GM12878 (cell line): Measurements from ENCODE around the gene TSHZ2. TPM values are rescaled to one million over a fixed set of nuclear protein-coding genes. Genes with fewer than 3 reads are reported as not detected.

ENCODE experiments used
- ATAC-seq: fragments of 200-7000 bp; cut with Tn5 transposase; 3 replicates; pipeline ENCODE4 v1.9.1; 2020; ENCODE audit warnings: mild to moderate bottlenecking, moderate library complexity
- BruUV-seq: library from RNA; stranded (reverse); fragments of 400-500 nt; replicated peaks from 2 replicates; lab custom pipeline; 2021; lab: Mats Ljungman, UMichigan
- CTCF ChIA-PET: fragments of 300-600 bp; sonication (Branson Sonifier 250); formaldehyde crosslinking; extraction: SDS; loops from one replicate; lab custom pipeline; 2021; ENCODE audit warnings: inconsistent platforms; lab: Yijun Ruan, JAX
- POLR2A ChIA-PET: fragments of 350-600 bp; formaldehyde crosslinking; extraction: SDS; loops from one replicate; lab custom pipeline; 2021; ENCODE audit warnings: inconsistent platforms; lab: Charles Lee
- RAD21 ChIA-PET: fragments of 300-600 bp; sonication (Branson Sonifier 250); formaldehyde crosslinking; loops from one replicate; lab custom pipeline; 2023; ENCODE audit warnings: antibody characterized with exemption; ENCODE audit not compliant: unreplicated experiment; lab: Charles Lee
- SMC1A ChIA-PET: fragments of 300-600 bp; sonication (Branson Sonifier 250); formaldehyde crosslinking; loops from one replicate; lab custom pipeline; 2023; ENCODE audit not compliant: unreplicated experiment, uncharacterized antibody; lab: Charles Lee
- DNase-seq: peaks from one replicate; pipeline ENCODE4 v3.0.0-alpha.2; 2011; ENCODE audit warnings: low read depth, low spot score
- FAIRE-seq: peaks from 3 replicates; lab custom pipeline; 2011; peaks lifted over from hg19 to GRCh38; lab: Jason Lieb, UNC
- H2AFZ ChIP-seq: 2 replicates; pipeline ENCODE4 v1.6.0; 2011; ENCODE audit warnings: low read depth, low read length, control low read depth; ENCODE audit not compliant: control insufficient read depth
- H3K27ac ChIP-seq: 2 replicates; pipeline ENCODE4 v1.5.1; 2011; ENCODE audit warnings: control low read depth; ENCODE audit not compliant: control insufficient read depth, insufficient read depth
- H3K27me3 ChIP-seq, 2 experiments: replicated peaks in 1 of 2; 2 replicates each; pipeline versions ENCODE4 v1.6.0 to v1.6.1; 2011; ENCODE audit warnings: low read length in 1 of 2; ENCODE audit not compliant: control insufficient read depth in 2 of 2, insufficient read depth in 2 of 2
- H3K36me3 ChIP-seq, 2 experiments: 2 replicates each; pipeline ENCODE4 v1.5.1; 2011; ENCODE audit warnings: low read length in 1 of 2; ENCODE audit not compliant: control insufficient read depth in 2 of 2, insufficient read depth in 2 of 2
- H3K4me1 ChIP-seq: 2 replicates; pipeline ENCODE4 v1.6.1; 2011; ENCODE audit warnings: mild to moderate bottlenecking, low read length, moderate library complexity, mixed read lengths; ENCODE audit not compliant: control insufficient read depth, insufficient read depth
- H3K4me2 ChIP-seq: 2 replicates; pipeline ENCODE4 v1.6.0; 2011; ENCODE audit warnings: control low read depth; ENCODE audit not compliant: control insufficient read depth, insufficient read depth
- H3K4me3 ChIP-seq: fragments of 200-600 bp; sonication (generic); 2 replicates; pipeline ENCODE4 v1.5.1; 2016
- H3K79me2 ChIP-seq: 2 replicates; pipeline ENCODE4 v1.6.0; 2011; ENCODE audit warnings: low read length; ENCODE audit not compliant: control insufficient read depth, insufficient read depth
- H3K9ac ChIP-seq: 2 replicates; pipeline ENCODE4 v1.8.0; 2011; ENCODE audit warnings: low read length, control low read depth, mixed read lengths; ENCODE audit not compliant: control insufficient read depth, insufficient read depth
- H3K9me3 ChIP-seq: replicated peaks from 3 replicates; pipeline ENCODE4 v1.5.1; 2011; ENCODE audit warnings: mild to moderate bottlenecking, low read length; ENCODE audit not compliant: control insufficient read depth, insufficient read depth
- H4K20me1 ChIP-seq: 2 replicates; pipeline ENCODE4 v1.6.0; 2011; ENCODE audit not compliant: control insufficient read depth, insufficient read depth
- ATF3 ChIP-seq: IDR thresholded peaks from 2 replicates; pipeline ENCODE4 v1.6.1; 2011; ENCODE audit warnings: low read depth, mild to moderate bottlenecking, low read length, moderate library complexity, borderline replicate concordance; ENCODE audit errors: extremely low read depth
- BRCA1 ChIP-seq: IDR thresholded peaks from 2 replicates; pipeline ENCODE4 v1.6.1; 2011; ENCODE audit warnings: low read depth, low read length, improper control_type of control experiment
- CEBPZ ChIP-seq: fragments of 150-350 bp; IDR thresholded peaks from 2 replicates; pipeline ENCODE4 v1.6.1; 2016; ENCODE audit warnings: low read depth, low read length
- CHD2 ChIP-seq: IDR thresholded peaks from 2 replicates; pipeline ENCODE4 v1.6.1; 2011; ENCODE audit warnings: low read depth, low read length, improper control_type of control experiment, borderline replicate concordance
- FOS ChIP-seq: IDR thresholded peaks from 3 replicates; pipeline ENCODE4 v1.6.1; 2011; ENCODE audit warnings: borderline replicate concordance; ENCODE audit not compliant: insufficient read length; ENCODE audit errors: extremely low read depth
- HDAC2 ChIP-seq: fragments of 200-600 bp; sonication (generic); IDR thresholded peaks from 2 replicates; pipeline ENCODE4 v1.6.1; 2017
- LARP7 ChIP-seq: fragments of 450-650 bp; IDR thresholded peaks from 2 replicates; pipeline ENCODE4 v1.6.1; 2017; ENCODE audit warnings: mild to moderate bottlenecking
- MTA3 ChIP-seq: IDR thresholded peaks from 2 replicates; pipeline ENCODE4 v1.6.1; 2012; ENCODE audit warnings: low read length, inconsistent platforms, borderline replicate concordance
- MYB ChIP-seq: fragments of 150-350 bp; IDR thresholded peaks from 2 replicates; pipeline ENCODE4 v1.6.1; 2014; ENCODE audit warnings: mild to moderate bottlenecking, low read depth, low read length, borderline replicate concordance
- RB1 ChIP-seq: fragments of 450-650 bp; formaldehyde crosslinking; IDR thresholded peaks from 2 replicates; pipeline ENCODE4 v1.6.1; 2017; ENCODE audit warnings: mild to moderate bottlenecking, borderline replicate concordance
- SPI1 ChIP-seq: IDR thresholded peaks from 2 replicates; pipeline ENCODE4 v1.6.1; 2011; ENCODE audit warnings: low read depth, mild to moderate bottlenecking, low read length, moderate library complexity, borderline replicate concordance; ENCODE audit not compliant: insufficient read depth
- SREBF1 ChIP-seq: IDR thresholded peaks from 2 replicates; pipeline ENCODE4 v1.6.1; 2012; ENCODE audit warnings: mild to moderate bottlenecking, low read length
- USF1 ChIP-seq: IDR thresholded peaks from 2 replicates; pipeline ENCODE4 v1.6.1; 2011; ENCODE audit warnings: borderline replicate concordance, low read depth, mild to moderate bottlenecking, moderate library complexity, mixed read lengths, low read length; ENCODE audit not compliant: insufficient read depth; ENCODE audit errors: extremely low read length
- WGBS: methylation state at CpG from one replicate; pipeline ENCODE4 v1.1.6; 2016; ENCODE audit warnings: low lambda C conversion rate; ENCODE audit not compliant: insufficient replicate concordance, insufficient coverage; ENCODE audit errors: missing lambda C conversion rate; 5-methylcytosine and 5-hydroxymethylcytosine counted together
- in situ Hi-C: fragments of 300-500 bp; cut with MboI; formaldehyde crosslinking; loops from 9 replicates; pipeline ENCODE4 v1.14.3; 2018; ENCODE audit warnings: mixed read lengths
- intact Hi-C: fragments of 100-400 bp; cut with micrococcal nuclease; formaldehyde crosslinking; loops from one replicate; pipeline ENCODE4 v1.14.2; 2022; ENCODE audit not compliant: unreplicated experiment
- polyA plus RNA-seq, 11 experiments: library from polyadenylated mRNA; depleted of rRNA in 4 of 11; unstranded in 6 of 11; stranded (reverse) in 5 of 11; fragments of >200 nt; fragmentation: Nextera tagmentation in 4 of 11; fragmentation: Illumina TruSeq in 1 of 11; extraction: Ambion mirVana in 4 of 11; extraction: Trizol in 1 of 11; gene quantifications; 1 replicate in 1 of 11; 2 replicates in 10 of 11; pipeline versions ENCODE4 v1.2.1 to v1.2.3, GENCODE V29; 2011 to 2016; ENCODE audit warnings: inconsistent platforms in 2 of 11, missing spikeins in 2 of 11, low read depth in 1 of 11
- total RNA-seq, 4 experiments: library from RNA; depleted of rRNA in 3 of 4; stranded (reverse); fragments of >200 nt in 3 of 4; fragmentation: Illumina TruSeq in 1 of 4; extraction: Trizol in 1 of 4; gene quantifications; 2 replicates each; pipeline versions ENCODE4 v1.2.1 to v1.2.3, GENCODE V29; 2013 to 2021
- TF ChIP-seq, protein P1 (sequence below): fragments of 450-650 bp; IDR thresholded peaks from 2 replicates; pipeline ENCODE4 v1.6.1; 2016; ENCODE audit warnings: mild to moderate bottlenecking
- TF ChIP-seq, protein P2 (sequence below): IDR thresholded peaks from 2 replicates; pipeline ENCODE4 v1.6.1; 2012; ENCODE audit warnings: low read length, inconsistent platforms

Gene TSHZ2
- total and polyA plus RNA-seq, 10 of the 15 experiments (the other 5 are each of a cell fraction or from before 2014, with no cell fraction given): 0.01 to 0.86 (median 0.13) TPM; not detected in 2

GRCh38 chr20:53270792-53271375 lies 298.7 kb downstream of the TSHZ2 start:
- no peaks in the 10 kb centered on the region for H4K20me1 ChIP-seq
- H3K27me3 ChIP-seq: no peaks in the 10 kb centered on the region; a peak in 1 of 4 replicates
- ChIA-PET RAD21 (no interaction called here), SMC1A (interaction anchor here (1.2 kb wide), 1 partner anchor 9 kb away, joined by 5 read pairs; no protein-coding TSS in a partner anchor), CTCF (interaction anchor here (0.5 kb wide), 1 partner anchor 120 kb away, joined by 3 read pairs; no protein-coding TSS in a partner anchor), POLR2A (no interaction called here)
- no peak overlapping the region for H3K4me2 ChIP-seq
- no TSS peak for BruUV-seq
- H2AFZ ChIP-seq: no peak overlapping the region
- no peak overlapping the region for H3K4me3 ChIP-seq
- no peaks in the 10 kb centered on the region for H3K79me2 ChIP-seq
- H3K36me3 ChIP-seq: no peaks in the 10 kb centered on the region
- in situ Hi-C loops: no loop called here
- no peak overlapping the region for H3K9ac ChIP-seq
- no peak for ATAC-seq
- 55% methylated on average over 5 of the region's 5 CpGs for WGBS
- FAIRE-seq: no peak
- H3K27ac ChIP-seq: no peak overlapping the region
- no peak for DNase-seq
- no peaks in the 10 kb centered on the region for H3K9me3 ChIP-seq
- intact Hi-C loops: no loop called here
- H3K4me1 ChIP-seq: no peaks in the 10 kb centered on the region
- TF ChIP-seq HDAC2: no peak
- no peak for TF ChIP-seq FOS
- no peak for TF ChIP-seq RB1
- no peak for TF ChIP-seq SREBF1
- no peak for TF ChIP-seq BRCA1
- TF ChIP-seq CHD2: no peak
- TF ChIP-seq CEBPZ: no peak
- no peak for TF ChIP-seq MTA3
- TF ChIP-seq, protein P1, sequence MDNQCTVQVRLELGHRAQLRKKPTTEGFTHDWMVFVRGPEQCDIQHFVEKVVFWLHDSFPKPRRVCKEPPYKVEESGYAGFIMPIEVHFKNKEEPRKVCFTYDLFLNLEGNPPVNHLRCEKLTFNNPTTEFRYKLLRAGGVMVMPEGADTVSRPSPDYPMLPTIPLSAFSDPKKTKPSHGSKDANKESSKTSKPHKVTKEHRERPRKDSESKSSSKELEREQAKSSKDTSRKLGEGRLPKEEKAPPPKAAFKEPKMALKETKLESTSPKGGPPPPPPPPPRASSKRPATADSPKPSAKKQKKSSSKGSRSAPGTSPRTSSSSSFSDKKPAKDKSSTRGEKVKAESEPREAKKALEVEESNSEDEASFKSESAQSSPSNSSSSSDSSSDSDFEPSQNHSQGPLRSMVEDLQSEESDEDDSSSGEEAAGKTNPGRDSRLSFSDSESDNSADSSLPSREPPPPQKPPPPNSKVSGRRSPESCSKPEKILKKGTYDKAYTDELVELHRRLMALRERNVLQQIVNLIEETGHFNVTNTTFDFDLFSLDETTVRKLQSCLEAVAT: no peak
- no peak for TF ChIP-seq USF1
- no peak for TF ChIP-seq SPI1
- no peak for TF ChIP-seq ATF3
- no peak for TF ChIP-seq LARP7
- TF ChIP-seq, protein P2, sequence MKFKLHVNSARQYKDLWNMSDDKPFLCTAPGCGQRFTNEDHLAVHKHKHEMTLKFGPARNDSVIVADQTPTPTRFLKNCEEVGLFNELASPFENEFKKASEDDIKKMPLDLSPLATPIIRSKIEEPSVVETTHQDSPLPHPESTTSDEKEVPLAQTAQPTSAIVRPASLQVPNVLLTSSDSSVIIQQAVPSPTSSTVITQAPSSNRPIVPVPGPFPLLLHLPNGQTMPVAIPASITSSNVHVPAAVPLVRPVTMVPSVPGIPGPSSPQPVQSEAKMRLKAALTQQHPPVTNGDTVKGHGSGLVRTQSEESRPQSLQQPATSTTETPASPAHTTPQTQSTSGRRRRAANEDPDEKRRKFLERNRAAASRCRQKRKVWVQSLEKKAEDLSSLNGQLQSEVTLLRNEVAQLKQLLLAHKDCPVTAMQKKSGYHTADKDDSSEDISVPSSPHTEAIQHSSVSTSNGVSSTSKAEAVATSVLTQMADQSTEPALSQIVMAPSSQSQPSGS: no peak
- no peak for TF ChIP-seq MYB
